ENCODE results near the gene MRPS35.

MRPS35 gene

DNA sequence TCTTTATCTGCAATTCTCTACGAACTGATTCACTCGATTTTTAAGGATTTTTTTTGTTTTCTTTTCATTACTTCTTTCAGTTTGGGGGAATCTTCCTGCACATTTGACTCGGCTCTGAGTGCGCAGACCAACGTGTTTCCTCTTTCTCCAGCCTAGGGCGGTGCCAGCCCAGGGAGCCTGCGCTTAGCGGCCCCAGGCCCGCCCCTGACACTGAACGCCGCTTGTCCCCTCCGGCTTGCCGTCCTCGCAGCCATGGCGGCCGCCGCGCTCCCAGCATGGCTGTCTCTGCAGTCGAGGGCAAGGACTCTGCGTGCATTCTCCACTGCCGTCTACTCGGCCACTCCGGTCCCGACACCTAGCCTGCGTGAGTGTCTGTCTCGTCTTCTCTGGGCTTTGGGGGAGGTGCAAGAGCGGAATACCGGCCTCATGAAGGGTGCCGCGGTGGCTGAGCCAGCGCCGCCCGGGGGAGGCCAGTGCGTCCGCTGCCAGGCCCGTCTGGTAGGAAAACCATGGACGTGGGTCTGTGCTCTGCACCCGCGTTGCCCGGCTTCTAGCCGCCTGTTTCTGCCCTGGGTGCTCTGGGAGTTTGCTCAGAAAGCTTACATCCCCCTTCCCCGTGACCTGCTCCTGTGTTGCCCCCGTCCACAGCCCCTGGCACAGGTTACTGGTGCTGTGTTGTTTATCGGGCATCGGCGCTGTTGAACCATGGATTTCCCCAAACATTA, at the start of gene MRPS35:
Gene MRPS35 (plus strand): TSS at position 241 of the 725 bp plus-strand sequence. CDS start 12 bp downstream, at position 253.
- peak within 1 kb of the TSS; percentile 85 for H3K9ac ChIP-seq (ENCODE audit: low read depth, low read length)
- peak within 1 kb of the TSS; percentile 87 for H3K4me3 ChIP-seq (ENCODE audit: low read depth, low read length)
- H3K27ac ChIP-seq (ENCODE audit: low read depth, low read length), result peak within 1 kb of the TSS; percentile 67
- peaks cover 9% of the 10 kb centered on the region for H3K4me1 ChIP-seq (ENCODE audit: control insufficient read depth, insufficient read depth, low read length)
- H3K27me3 ChIP-seq (ENCODE audit: control insufficient read depth, insufficient read depth, low read length), result no peaks in the 10 kb centered on the region
- peaks cover 15% of the 10 kb centered on the region for H3K36me3 ChIP-seq (ENCODE audit: control insufficient read depth, insufficient read depth, low read length)
- H3K9me3 ChIP-seq (ENCODE audit: control insufficient read depth, insufficient read depth, low read length), result no peaks in the 10 kb centered on the region

- Histone ChIP-seq H3K36me3 (ENCODE audit: control insufficient read depth, insufficient read depth, low read length) (peaks cover 21% of the 10 kb centered on the region), H3K4me3 (ENCODE audit: low read depth, low read length) (no peak overlapping the region), H3K27ac (ENCODE audit: low read depth, low read length) (no peak overlapping the region)
Measured at GRCh38 chr12:27665704-27666103, 44.9 kb upstream of the MRPS35 start.

DNA sequence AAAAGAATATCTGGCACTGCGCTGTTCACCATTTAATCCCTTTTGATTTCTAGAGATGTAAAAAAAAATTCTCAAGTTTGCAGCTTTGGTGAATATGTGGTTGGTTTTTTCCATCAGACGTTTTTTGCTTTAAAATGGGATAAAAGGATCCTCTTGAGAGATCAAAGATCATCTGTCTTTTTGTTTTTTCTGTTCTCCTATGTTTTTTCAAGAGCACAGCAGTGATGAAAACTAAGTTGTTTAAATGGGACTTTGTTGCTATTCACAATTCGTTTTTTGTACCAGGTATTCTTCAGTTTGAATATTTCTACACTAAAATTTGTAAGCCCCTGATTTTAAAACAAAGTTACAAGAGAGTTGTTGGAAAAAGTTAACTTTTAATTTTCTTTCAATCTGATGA, 44.1 kb upstream of the MRPS35 start:
- Histone ChIP-seq H3K4me1 (ENCODE audit: control insufficient read depth, insufficient read depth, low read length) (no peaks in the 10 kb centered on the region), H3K9ac (ENCODE audit: low read depth, low read length) (no peak overlapping the region), H3K36me3 (ENCODE audit: control insufficient read depth, insufficient read depth, low read length) (peaks cover 21% of the 10 kb centered on the region), H3K27ac (ENCODE audit: low read depth, low read length) (no peak overlapping the region), H3K27me3 (ENCODE audit: control insufficient read depth, insufficient read depth, low read length) (no peaks in the 10 kb centered on the region), H3K4me3 (ENCODE audit: low read depth, low read length) (no peak overlapping the region), H3K9me3 (ENCODE audit: control insufficient read depth, insufficient read depth, low read length) (no peaks in the 10 kb centered on the region)

More at GRCh38 chr12:27665704-27666103, 44.9 kb upstream of the MRPS35 start:
- H3K4me1 ChIP-seq (ENCODE audit: control insufficient read depth, insufficient read depth, low read length), result no peaks in the 10 kb centered on the region
- no peaks in the 10 kb centered on the region for H3K27me3 ChIP-seq (ENCODE audit: control insufficient read depth, insufficient read depth, low read length)
- no peaks in the 10 kb centered on the region for H3K9me3 ChIP-seq (ENCODE audit: control insufficient read depth, insufficient read depth, low read length)
- H3K9ac ChIP-seq (ENCODE audit: low read depth, low read length), result no peak overlapping the region

DNA sequence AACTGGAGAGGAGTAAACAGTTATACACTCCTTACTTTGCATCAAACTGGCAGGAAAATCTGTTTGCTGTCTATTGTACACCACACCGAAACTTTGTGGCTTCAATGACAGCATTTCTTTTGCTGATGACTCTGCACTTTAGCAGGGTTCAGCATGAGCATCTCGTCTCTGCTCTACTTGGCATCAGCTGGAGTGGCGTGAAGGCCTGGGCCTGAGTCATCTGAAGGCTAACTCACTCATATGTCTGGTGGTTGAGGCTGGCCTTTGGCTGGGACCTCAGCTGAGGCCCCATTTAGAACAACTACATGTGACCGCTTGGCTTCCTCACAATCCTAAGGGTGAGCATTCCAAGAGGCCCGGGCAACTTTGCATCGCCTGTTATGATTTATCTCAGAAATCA, 43.1 kb upstream of the MRPS35 start:
- Histone ChIP-seq H3K4me1 (ENCODE audit: control insufficient read depth, insufficient read depth, low read length) (no peaks in the 10 kb centered on the region), H3K27ac (ENCODE audit: low read depth, low read length) (no peak overlapping the region), H3K36me3 (ENCODE audit: control insufficient read depth, insufficient read depth, low read length) (peaks cover 21% of the 10 kb centered on the region), H3K27me3 (ENCODE audit: control insufficient read depth, insufficient read depth, low read length) (no peaks in the 10 kb centered on the region), H3K9ac (ENCODE audit: low read depth, low read length) (no peak overlapping the region), H3K9me3 (ENCODE audit: control insufficient read depth, insufficient read depth, low read length) (no peaks in the 10 kb centered on the region), H3K4me3 (ENCODE audit: low read depth, low read length) (no peak overlapping the region)

GRCh38 chr12:27672051-27672450, 38.6 kb upstream of the MRPS35 start:
- H3K4me3 ChIP-seq (ENCODE audit: low read depth, low read length), result no peak overlapping the region
- H3K27ac ChIP-seq (ENCODE audit: low read depth, low read length), result no peak overlapping the region
- H3K27me3 ChIP-seq (ENCODE audit: control insufficient read depth, insufficient read depth, low read length), result no peaks in the 10 kb centered on the region
- peaks cover 18% of the 10 kb centered on the region for H3K36me3 ChIP-seq (ENCODE audit: control insufficient read depth, insufficient read depth, low read length)
- no peaks in the 10 kb centered on the region for H3K9me3 ChIP-seq (ENCODE audit: control insufficient read depth, insufficient read depth, low read length)
- no peak overlapping the region for H3K9ac ChIP-seq (ENCODE audit: low read depth, low read length)
- no peaks in the 10 kb centered on the region for H3K4me1 ChIP-seq (ENCODE audit: control insufficient read depth, insufficient read depth, low read length)

DNA sequence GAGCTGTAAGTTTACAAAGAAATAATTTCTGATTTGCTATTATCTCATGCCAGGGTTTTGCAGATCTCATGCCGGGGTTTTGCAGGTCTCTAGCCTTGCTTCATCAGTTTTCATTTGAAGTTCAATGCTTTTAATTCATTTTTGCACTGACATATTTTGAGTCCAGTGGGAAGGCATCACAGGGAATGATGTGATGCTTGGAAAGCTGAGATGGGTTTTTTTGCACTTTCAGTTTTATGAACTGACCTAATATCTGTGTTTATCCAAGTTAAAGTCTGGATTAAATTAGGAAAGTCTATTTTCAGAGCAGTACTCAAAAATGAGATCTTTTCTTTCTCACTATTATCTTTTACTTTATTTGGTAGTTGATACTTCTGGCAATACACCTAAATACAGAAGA, 38.0 kb upstream of the MRPS35 start:
- Histone ChIP-seq H3K36me3 (ENCODE audit: control insufficient read depth, insufficient read depth, low read length) (peaks cover 14% of the 10 kb centered on the region), H3K27ac (ENCODE audit: low read depth, low read length) (no peak overlapping the region), H3K4me1 (ENCODE audit: control insufficient read depth, insufficient read depth, low read length) (no peaks in the 10 kb centered on the region), H3K27me3 (ENCODE audit: control insufficient read depth, insufficient read depth, low read length) (no peaks in the 10 kb centered on the region), H3K4me3 (ENCODE audit: low read depth, low read length) (no peak overlapping the region), H3K9me3 (ENCODE audit: control insufficient read depth, insufficient read depth, low read length) (no peaks in the 10 kb centered on the region), H3K9ac (ENCODE audit: low read depth, low read length) (no peak overlapping the region)

DNA sequence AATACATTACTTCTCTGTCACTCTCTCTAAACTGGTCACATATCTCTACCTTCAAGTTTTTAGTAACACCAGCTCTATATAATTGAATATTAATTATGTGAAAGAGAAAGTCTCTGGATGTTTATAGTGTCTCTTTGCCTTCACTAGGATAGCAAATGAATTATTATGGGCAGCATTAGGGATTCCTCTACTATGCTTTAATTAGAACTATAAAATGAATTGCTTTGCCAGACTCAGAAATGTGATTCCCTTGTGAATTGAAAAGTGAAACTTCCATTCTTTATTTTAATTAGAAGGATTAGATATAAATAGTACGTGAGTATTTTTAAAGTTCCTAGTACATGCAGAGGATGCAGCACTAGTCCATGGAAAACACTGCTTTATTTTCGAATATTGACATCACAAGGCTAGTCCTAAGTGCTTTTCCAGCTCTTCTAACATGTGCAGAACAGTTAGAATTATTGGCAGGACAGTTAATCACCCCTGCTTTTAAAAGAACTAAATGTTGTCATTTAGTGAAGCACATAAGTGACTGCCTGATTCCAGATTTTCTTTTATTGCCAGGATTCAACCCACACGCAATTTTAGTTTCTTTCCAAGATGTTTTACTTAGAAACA, 37.4 kb upstream of the MRPS35 start:
- Histone ChIP-seq H3K36me3 (ENCODE audit: control insufficient read depth, insufficient read depth, low read length) (peaks cover 9% of the 10 kb centered on the region; the same call in 1 of the 2 replicates), H3K4me1 (ENCODE audit: control insufficient read depth, insufficient read depth, low read length) (no peaks in the 10 kb centered on the region), H3K9ac (ENCODE audit: low read depth, low read length) (no peak overlapping the region), H3K9me3 (ENCODE audit: control insufficient read depth, insufficient read depth, low read length) (no peaks in the 10 kb centered on the region), H3K27ac (ENCODE audit: low read depth, low read length) (no peak overlapping the region), H3K4me3 (ENCODE audit: low read depth, low read length) (no peak overlapping the region), H3K27me3 (ENCODE audit: control insufficient read depth, insufficient read depth, low read length) (no peaks in the 10 kb centered on the region)

- Histone ChIP-seq H3K9me3 (ENCODE audit: control insufficient read depth, insufficient read depth, low read length) (no peaks in the 10 kb centered on the region), H3K27me3 (ENCODE audit: control insufficient read depth, insufficient read depth, low read length) (no peaks in the 10 kb centered on the region)
Measured at GRCh38 chr12:27674989-27675388, 35.6 kb upstream of the MRPS35 start.

GRCh38 chr12:27680619-27681018, 30.0 kb upstream of the MRPS35 start:
- Histone ChIP-seq H3K4me1 (ENCODE audit: control insufficient read depth, insufficient read depth, low read length) (no peaks in the 10 kb centered on the region), H3K9ac (ENCODE audit: low read depth, low read length) (no peak overlapping the region), H3K27me3 (ENCODE audit: control insufficient read depth, insufficient read depth, low read length) (no peaks in the 10 kb centered on the region), H3K36me3 (ENCODE audit: control insufficient read depth, insufficient read depth, low read length) (peaks cover 34% of the 10 kb centered on the region), H3K4me3 (ENCODE audit: low read depth, low read length) (no peak overlapping the region), H3K9me3 (ENCODE audit: control insufficient read depth, insufficient read depth, low read length) (no peaks in the 10 kb centered on the region), H3K27ac (ENCODE audit: low read depth, low read length) (no peak overlapping the region)

More at GRCh38 chr12:27674989-27675388, 35.6 kb upstream of the MRPS35 start:
- Histone ChIP-seq H3K27ac (ENCODE audit: low read depth, low read length) (no peak overlapping the region), H3K4me1 (ENCODE audit: control insufficient read depth, insufficient read depth, low read length) (no peaks in the 10 kb centered on the region), H3K9ac (ENCODE audit: low read depth, low read length) (no peak overlapping the region), H3K36me3 (ENCODE audit: control insufficient read depth, insufficient read depth, low read length) (peaks cover 11% of the 10 kb centered on the region), H3K4me3 (ENCODE audit: low read depth, low read length) (no peak overlapping the region)

GRCh38 chr12:27682534-27682933, 28.1 kb upstream of the MRPS35 start:
- Histone ChIP-seq H3K27ac (ENCODE audit: low read depth, low read length) (no peak overlapping the region), H3K36me3 (ENCODE audit: control insufficient read depth, insufficient read depth, low read length) (peaks cover 32% of the 10 kb centered on the region), H3K27me3 (ENCODE audit: control insufficient read depth, insufficient read depth, low read length) (no peaks in the 10 kb centered on the region)

DNA sequence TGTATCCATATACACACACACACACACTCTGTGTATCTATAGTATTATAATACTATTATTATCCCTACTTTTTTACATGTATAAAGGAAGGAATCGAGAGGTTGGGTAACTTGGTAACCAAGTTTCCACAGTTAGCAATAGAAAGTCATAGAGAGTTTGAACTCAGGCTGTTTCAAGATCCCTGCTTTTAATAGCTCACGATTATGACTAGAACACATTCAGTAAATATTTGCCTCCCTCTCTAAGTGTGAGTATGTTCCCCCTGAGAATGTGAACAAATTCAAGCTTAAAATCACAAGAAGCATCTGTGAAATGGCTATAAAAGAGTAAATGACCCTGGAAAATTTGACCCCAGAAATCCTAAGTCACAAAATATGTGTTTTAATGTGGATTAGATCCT, 25.4 kb upstream of the MRPS35 start:
- Histone ChIP-seq H3K27ac (ENCODE audit: low read depth, low read length) (no peak overlapping the region), H3K9ac (ENCODE audit: low read depth, low read length) (no peak overlapping the region), H3K27me3 (ENCODE audit: control insufficient read depth, insufficient read depth, low read length) (no peaks in the 10 kb centered on the region), H3K36me3 (ENCODE audit: control insufficient read depth, insufficient read depth, low read length) (peaks cover 44% of the 10 kb centered on the region), H3K9me3 (ENCODE audit: control insufficient read depth, insufficient read depth, low read length) (no peaks in the 10 kb centered on the region), H3K4me3 (ENCODE audit: low read depth, low read length) (no peak overlapping the region), H3K4me1 (ENCODE audit: control insufficient read depth, insufficient read depth, low read length) (no peaks in the 10 kb centered on the region)

More at GRCh38 chr12:27682534-27682933, 28.1 kb upstream of the MRPS35 start:
- Histone ChIP-seq H3K4me1 (ENCODE audit: control insufficient read depth, insufficient read depth, low read length) (no peaks in the 10 kb centered on the region), H3K9me3 (ENCODE audit: control insufficient read depth, insufficient read depth, low read length) (no peaks in the 10 kb centered on the region), H3K9ac (ENCODE audit: low read depth, low read length) (no peak overlapping the region), H3K4me3 (ENCODE audit: low read depth, low read length) (no peak overlapping the region)

Data from HUES48 (cell line).